BLaER1 (cell line): ENCODE measurements around the gene TBXAS1.
"Not testable (repeated sequence)": the region's sequence is repeated elsewhere in the genome, so short reads cannot be mapped to it uniquely, and the experiment has no call there.

Experiments used
- H3K27ac ChIP-seq: shearing (Covaris generic); formaldehyde crosslinking; 2 replicates; pipeline ENCODE4 v1.8.1; 2022
- H3K27me3 ChIP-seq: shearing (Covaris generic); formaldehyde crosslinking; 2 replicates; pipeline ENCODE4 v1.8.1; 2022
- H3K36me3 ChIP-seq: shearing (Covaris generic); formaldehyde crosslinking; 2 replicates; pipeline ENCODE4 v1.8.1; 2022
- H3K4me1 ChIP-seq: shearing (Covaris generic); formaldehyde crosslinking; 2 replicates; pipeline ENCODE4 v1.8.1; 2022
- H3K4me2 ChIP-seq: shearing (Covaris generic); formaldehyde crosslinking; 2 replicates; pipeline ENCODE4 v1.8.1; 2022
- H3K4me3 ChIP-seq: shearing (Covaris generic); formaldehyde crosslinking; 2 replicates; pipeline ENCODE4 v1.8.1; 2022
- H3K9ac ChIP-seq: shearing (Covaris generic); formaldehyde crosslinking; 2 replicates; pipeline ENCODE4 v1.8.1; 2022
- H3K9me3 ChIP-seq: shearing (Covaris generic); formaldehyde crosslinking; 2 replicates; pipeline ENCODE4 v1.8.1; 2022
- H4K20me1 ChIP-seq: shearing (Covaris generic); formaldehyde crosslinking; 2 replicates; pipeline ENCODE4 v1.8.1; 2022
- Cebpa-rat ChIP-seq: shearing (Covaris generic); IDR thresholded peaks from 2 replicates; pipeline ENCODE4 v1.8.1; 2022

Gene TBXAS1

DNA sequence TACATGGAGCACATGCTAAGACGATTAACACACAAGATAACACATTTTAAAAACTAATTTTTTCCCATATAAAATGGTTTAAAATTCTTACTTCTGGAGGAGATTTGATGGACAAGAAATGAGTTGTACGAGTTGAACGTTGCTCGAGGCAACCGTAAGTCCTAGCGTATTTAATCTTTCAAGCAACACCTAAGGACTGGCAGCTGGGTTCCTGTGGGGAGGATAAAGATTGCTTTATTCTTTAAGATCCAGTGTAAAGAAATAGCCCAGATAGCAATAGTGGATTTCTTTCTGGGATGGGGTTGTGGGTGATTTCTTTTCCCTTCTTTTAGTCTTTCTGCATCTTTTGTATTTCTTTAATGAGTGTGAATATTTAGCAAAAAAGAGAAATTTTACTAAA lies 9.8 kb downstream of the TBXAS1 start:
- Histone ChIP-seq H3K4me3 (no peak overlapping the region), H3K4me1 (peaks cover 15% of the 10 kb centered on the region), H3K9me3 (peaks cover 6% of the 10 kb centered on the region; the same call in 1 of the 2 replicates), H4K20me1 (no peaks in the 10 kb centered on the region), H3K27ac (no peak overlapping the region), H3K36me3 (no peaks in the 10 kb centered on the region), H3K4me2 (no peak overlapping the region), H3K9ac (no peak overlapping the region), H3K27me3 (no peaks in the 10 kb centered on the region)
- no peak for TF ChIP-seq Cebpa-rat

GRCh38 chr7:139840776-139841175 lies 11.7 kb downstream of the TBXAS1 start:
- H3K4me3 ChIP-seq, result no peak overlapping the region
- H3K4me2 ChIP-seq, result no peak overlapping the region
- peaks cover 6% of the 10 kb centered on the region; the same call in 1 of the 2 replicates for H3K9me3 ChIP-seq
- no peaks in the 10 kb centered on the region for H4K20me1 ChIP-seq
- no peak overlapping the region for H3K9ac ChIP-seq
- no peaks in the 10 kb centered on the region for H3K27me3 ChIP-seq
- H3K36me3 ChIP-seq, result no peaks in the 10 kb centered on the region
- H3K4me1 ChIP-seq, result peaks cover 15% of the 10 kb centered on the region
- no peak overlapping the region for H3K27ac ChIP-seq
- no peak for TF ChIP-seq Cebpa-rat

GRCh38 chr7:139842401-139843210 lies 13.5 kb downstream of the TBXAS1 start:
- H3K4me2 ChIP-seq, result peak overlapping the region; percentile 78
- H3K9ac ChIP-seq, result no peak overlapping the region; the same call in 1 of the 2 replicates
- no peaks in the 10 kb centered on the region for H4K20me1 ChIP-seq

GRCh38 chr7:139843211-139843537 lies 14.1 kb downstream of the TBXAS1 start:
- H3K4me3 ChIP-seq, H3K9me3 ChIP-seq, H3K27ac ChIP-seq, H3K27me3 ChIP-seq, H3K9ac ChIP-seq, H3K36me3 ChIP-seq, H4K20me1 ChIP-seq: not testable (repeated sequence)
- Histone ChIP-seq H3K4me2 (peak overlapping the region; percentile 78), H3K4me1 (peaks cover 15% of the 10 kb centered on the region)

More at GRCh38 chr7:139842401-139843210, 13.5 kb downstream of the TBXAS1 start:
- no peaks in the 10 kb centered on the region for H3K9me3 ChIP-seq
- peak; percentile 69 for TF ChIP-seq Cebpa-rat
- H3K36me3 ChIP-seq, result no peaks in the 10 kb centered on the region
- peaks cover 15% of the 10 kb centered on the region for H3K4me1 ChIP-seq
- H3K27me3 ChIP-seq, result no peaks in the 10 kb centered on the region
- H3K4me3 ChIP-seq, result no peak overlapping the region
- H3K27ac ChIP-seq, result peak overlapping the region; percentile 22; the same call in 1 of the 2 replicates

DNA sequence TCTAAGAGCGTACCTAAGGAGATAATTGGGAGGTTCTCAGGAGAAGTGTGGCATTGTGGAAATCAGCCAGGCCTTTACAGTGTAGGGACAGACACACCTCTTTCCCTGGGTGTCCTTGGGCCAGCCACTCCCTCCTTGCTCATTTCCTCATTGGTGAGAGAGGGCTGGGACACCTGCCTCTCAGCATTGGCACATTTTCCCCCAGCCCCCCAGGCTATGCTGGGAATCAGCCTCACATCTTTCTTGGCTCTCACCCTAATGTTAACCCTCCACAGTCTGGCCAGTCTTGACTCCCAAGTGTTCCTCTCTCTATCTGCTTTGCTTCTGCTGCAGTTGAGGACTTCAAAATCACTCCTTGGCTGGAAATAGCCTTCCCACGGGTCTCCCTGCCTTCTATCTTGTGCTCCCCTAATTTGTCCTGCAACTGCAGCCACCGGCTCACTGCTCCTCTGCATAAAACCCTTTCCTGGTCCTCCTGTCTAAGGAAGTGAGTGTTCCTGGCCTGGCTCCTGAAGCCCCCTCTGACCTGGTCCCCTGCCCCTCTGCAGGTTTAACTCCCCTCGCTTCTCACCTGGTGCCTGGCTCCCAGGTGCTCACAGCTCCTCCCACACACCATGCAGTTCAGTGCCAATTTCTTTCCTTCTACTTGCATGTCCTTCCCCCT lies 15.8 kb downstream of the TBXAS1 start:
- peaks cover 15% of the 10 kb centered on the region for H3K4me1 ChIP-seq
- H4K20me1 ChIP-seq, result no peaks in the 10 kb centered on the region
- H3K36me3 ChIP-seq, result no peaks in the 10 kb centered on the region
- H3K9ac ChIP-seq, result no peak overlapping the region
- H3K4me2 ChIP-seq, result no peak overlapping the region
- H3K27me3 ChIP-seq, result no peaks in the 10 kb centered on the region
- no peak overlapping the region for H3K4me3 ChIP-seq
- H3K9me3 ChIP-seq, result 0 out of 2 replicates have a peak, but pooled peaks cover 4% of the 10 kb centered on the region
- H3K27ac ChIP-seq, result no peak overlapping the region
- no peak for TF ChIP-seq Cebpa-rat

- Histone ChIP-seq H3K27me3 (no peaks in the 10 kb centered on the region), H3K4me3 (no peak overlapping the region), H4K20me1 (no peaks in the 10 kb centered on the region), H3K9me3 (0 out of 2 replicates have a peak, but pooled peaks cover 4% of the 10 kb centered on the region), H3K4me2 (no peak overlapping the region), H3K36me3 (no peaks in the 10 kb centered on the region), H3K9ac (no peak overlapping the region), H3K27ac (no peak overlapping the region), H3K4me1 (peaks cover 15% of the 10 kb centered on the region)
- TF ChIP-seq Cebpa-rat, result no peak
These were observed 16.4 kb downstream of the TBXAS1 start for GRCh38 chr7:139845443-139845805.

- TF ChIP-seq Cebpa-rat, result no peak
- 0 out of 2 replicates have a peak, but pooled peaks cover 4% of the 10 kb centered on the region for H3K9me3 ChIP-seq
- no peaks in the 10 kb centered on the region for H3K27me3 ChIP-seq
- no peak overlapping the region for H3K4me2 ChIP-seq
- peaks cover 15% of the 10 kb centered on the region for H3K4me1 ChIP-seq
- no peaks in the 10 kb centered on the region for H3K36me3 ChIP-seq
- H3K4me3 ChIP-seq, result no peak overlapping the region
- no peak overlapping the region for H3K9ac ChIP-seq
- no peak overlapping the region for H3K27ac ChIP-seq
- H4K20me1 ChIP-seq, result no peaks in the 10 kb centered on the region
These were observed 17.2 kb downstream of the TBXAS1 start for GRCh38 chr7:139846297-139846696.

- H3K9ac ChIP-seq, result no peak overlapping the region
- no peak overlapping the region for H3K4me3 ChIP-seq
- no peak for TF ChIP-seq Cebpa-rat
- H3K4me1 ChIP-seq, result peaks cover under 1% of the 10 kb centered on the region; the same call in 1 of the 2 replicates
- H4K20me1 ChIP-seq, result no peaks in the 10 kb centered on the region
- no peaks in the 10 kb centered on the region for H3K36me3 ChIP-seq
- H3K27ac ChIP-seq, result no peak overlapping the region
- H3K27me3 ChIP-seq, result no peaks in the 10 kb centered on the region
- no peak overlapping the region for H3K4me2 ChIP-seq
- H3K9me3 ChIP-seq, result 0 out of 2 replicates have a peak, but pooled peaks cover 4% of the 10 kb centered on the region
These were observed 19.2 kb downstream of the TBXAS1 start for GRCh38 chr7:139848274-139848673.

DNA sequence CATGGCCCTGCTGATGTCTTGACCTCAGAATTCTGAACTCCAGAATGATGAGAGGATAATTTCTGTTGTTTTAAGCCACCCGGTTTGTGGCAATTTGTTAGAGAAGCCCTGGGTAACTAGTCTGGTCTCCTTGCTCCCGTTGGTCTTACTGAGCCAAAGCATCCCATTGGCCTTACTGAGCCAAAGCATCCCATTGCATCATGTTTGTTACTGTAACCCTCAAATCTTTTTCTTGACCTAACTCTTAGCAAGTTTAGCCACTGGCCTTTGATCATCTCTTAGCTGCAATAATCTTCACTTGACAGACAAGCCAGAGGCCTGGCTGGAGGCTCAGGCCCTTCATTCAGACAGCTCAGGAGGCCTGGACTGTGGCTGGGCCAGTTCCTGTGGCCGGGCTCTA lies 21.8 kb downstream of the TBXAS1 start:
- H3K36me3 ChIP-seq, result no peaks in the 10 kb centered on the region
- H3K4me2 ChIP-seq, result no peak overlapping the region
- H4K20me1 ChIP-seq, result no peaks in the 10 kb centered on the region
- H3K4me3 ChIP-seq, result no peak overlapping the region
- peaks cover 21% of the 10 kb centered on the region for H3K4me1 ChIP-seq
- H3K27me3 ChIP-seq, result no peaks in the 10 kb centered on the region
- H3K27ac ChIP-seq, result no peak overlapping the region
- no peak for TF ChIP-seq Cebpa-rat
- no peak overlapping the region for H3K9ac ChIP-seq
- 0 out of 2 replicates have a peak, but pooled peaks cover 4% of the 10 kb centered on the region for H3K9me3 ChIP-seq
